ENCODE results near the gene IQCB1.

DNA sequence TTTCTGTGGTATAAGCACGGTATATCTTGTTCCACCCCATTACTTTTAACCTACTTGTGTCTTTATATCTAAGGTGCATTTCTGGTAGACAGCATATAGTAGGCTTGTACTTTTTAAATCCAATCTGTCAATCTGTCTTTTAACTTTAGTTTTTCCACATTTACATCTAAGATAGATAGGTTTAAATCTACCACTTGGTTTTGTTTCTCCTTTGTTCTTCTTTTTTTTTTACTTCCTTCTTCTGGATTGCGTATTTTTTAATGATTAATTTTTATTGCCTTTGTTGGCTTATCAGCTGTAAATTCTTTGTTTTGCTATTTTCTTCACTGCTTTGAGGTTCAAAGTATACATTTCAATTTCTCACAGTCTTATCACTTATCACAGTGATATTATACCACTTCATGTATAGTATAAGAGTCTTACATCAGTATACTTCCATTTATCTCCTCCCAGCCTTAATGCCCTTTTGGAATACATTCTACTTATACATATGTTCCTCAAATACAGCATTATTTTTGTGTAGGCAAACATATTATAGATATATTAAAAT, 31.0 kb downstream of the IQCB1 start:
- TF ChIP-seq, protein P1, sequence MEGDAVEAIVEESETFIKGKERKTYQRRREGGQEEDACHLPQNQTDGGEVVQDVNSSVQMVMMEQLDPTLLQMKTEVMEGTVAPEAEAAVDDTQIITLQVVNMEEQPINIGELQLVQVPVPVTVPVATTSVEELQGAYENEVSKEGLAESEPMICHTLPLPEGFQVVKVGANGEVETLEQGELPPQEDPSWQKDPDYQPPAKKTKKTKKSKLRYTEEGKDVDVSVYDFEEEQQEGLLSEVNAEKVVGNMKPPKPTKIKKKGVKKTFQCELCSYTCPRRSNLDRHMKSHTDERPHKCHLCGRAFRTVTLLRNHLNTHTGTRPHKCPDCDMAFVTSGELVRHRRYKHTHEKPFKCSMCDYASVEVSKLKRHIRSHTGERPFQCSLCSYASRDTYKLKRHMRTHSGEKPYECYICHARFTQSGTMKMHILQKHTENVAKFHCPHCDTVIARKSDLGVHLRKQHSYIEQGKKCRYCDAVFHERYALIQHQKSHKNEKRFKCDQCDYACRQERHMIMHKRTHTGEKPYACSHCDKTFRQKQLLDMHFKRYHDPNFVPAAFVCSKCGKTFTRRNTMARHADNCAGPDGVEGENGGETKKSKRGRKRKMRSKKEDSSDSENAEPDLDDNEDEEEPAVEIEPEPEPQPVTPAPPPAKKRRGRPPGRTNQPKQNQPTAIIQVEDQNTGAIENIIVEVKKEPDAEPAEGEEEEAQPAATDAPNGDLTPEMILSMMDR (IDR thresholded peaks at IDR 0.05; ENCODE audit: low read depth, low read length) = no peak
- no peak for TF ChIP-seq POLR2A (IDR thresholded peaks at IDR 0.05; ENCODE audit: extremely low read depth, insufficient read length)
- no peak for TF ChIP-seq MYC (IDR thresholded peaks at IDR 0.05; ENCODE audit: low read depth, low read length)
- TF ChIP-seq, protein P2, sequence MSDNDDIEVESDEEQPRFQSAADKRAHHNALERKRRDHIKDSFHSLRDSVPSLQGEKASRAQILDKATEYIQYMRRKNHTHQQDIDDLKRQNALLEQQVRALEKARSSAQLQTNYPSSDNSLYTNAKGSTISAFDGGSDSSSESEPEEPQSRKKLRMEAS (IDR thresholded peaks at IDR 0.05; ENCODE audit: low read depth, low read length) = no peak

Data from NB4 (cell line).